Measurements from ENCODE around the gene TRAK1. TPM values are rescaled to one million over a fixed set of nuclear protein-coding genes. Genes with fewer than 3 reads are reported as not detected.

Gene TRAK1
- total and polyA plus RNA-seq, 10 donors, result 15.4 to 60.0 (median 47.8) TPM

- Histone ChIP-seq H3K27ac (no peak within 1 kb of the TSS), H3K9me3 (peaks cover 0 to 2% (median 0%) of the 10 kb centered on the region in 8 donors), H3K27me3 (replicated peaks in 1 of 7) (peaks cover 0 to 95% (median 52%) of the 10 kb centered on the region in 7 donors), H3K4me1 (peaks cover 11 to 31% (median 21%) of the 10 kb centered on the region in 6 donors), H3K4me3 (peak within 1 kb of the TSS in 1 of 8 donors; percentile 36), H3K36me3 (no peaks in the 10 kb centered on the region)
- intact Hi-C loops (cut with DNase I; ENCODE audit: low total_unique reads), result no loop called here
- WGBS, 5 donors, result 49 to 70% (median 64%) methylated on average over 6 to 16 of the region's 16 CpGs
- no peak for TF ChIP-seq POLR2A (IDR thresholded peaks at IDR 0.05)
- TF ChIP-seq POLR2AphosphoS5 (IDR thresholded peaks at IDR 0.05), result no peak
- TF ChIP-seq CTCF (IDR thresholded peaks at IDR 0.05 in 8 of 11, conservative IDR thresholded peaks at IDR 0.05 in 3 of 11), result no peak
- no peak for DNase-seq
These were observed 174.9 kb downstream of the TRAK1 start, which contains the start of gene CCK for GRCh38 chr3:42266085-42266484. CCK (minus strand) TSS chr3:42266185; CDS start chr3:42263630, 2,555 bp downstream.

GRCh38 chr3:42267878-42268277 lies 176.7 kb downstream of the TRAK1 start:
- Histone ChIP-seq H3K4me1 (peaks cover 11 to 30% (median 21%) of the 10 kb centered on the region in 6 donors), H3K36me3 (no peaks in the 10 kb centered on the region), H3K27ac (no peak overlapping the region), H3K4me3 (no peak overlapping the region), H3K9me3 (peaks cover 0 to 16% (median 2%) of the 10 kb centered on the region in 8 donors), H3K27me3 (replicated peaks in 1 of 7) (peaks cover 0 to 77% (median 40%) of the 10 kb centered on the region in 7 donors)
- TF ChIP-seq POLR2AphosphoS5 (IDR thresholded peaks at IDR 0.05), result no peak
- TF ChIP-seq POLR2A (IDR thresholded peaks at IDR 0.05), result no peak
- no peak for TF ChIP-seq CTCF (IDR thresholded peaks at IDR 0.05 in 8 of 11, conservative IDR thresholded peaks at IDR 0.05 in 3 of 11)
- WGBS, 5 donors, result 84 to 92% (median 87%) methylated on average over 6 of the region's 6 CpGs
- intact Hi-C loops (cut with DNase I; ENCODE audit: low total_unique reads), result no loop called here
- DNase-seq, result no peak

GRCh38 chr3:42269647-42270046 lies 178.5 kb downstream of the TRAK1 start:
- no peak overlapping the region for H3K27ac ChIP-seq
- peaks cover 0 to 60% (median 23%) of the 10 kb centered on the region in 7 donors for H3K27me3 ChIP-seq (replicated peaks in 1 of 7)
- peaks cover 0 to 16% (median 2%) of the 10 kb centered on the region in 8 donors for H3K9me3 ChIP-seq
- H3K4me3 ChIP-seq, result no peak overlapping the region
- intact Hi-C loops (cut with DNase I; ENCODE audit: low total_unique reads), result no loop called here
- WGBS, 5 donors, result 73 to 80% (median 79%) methylated on average over 7 of the region's 7 CpGs
- TF ChIP-seq CTCF (IDR thresholded peaks at IDR 0.05 in 8 of 11, conservative IDR thresholded peaks at IDR 0.05 in 3 of 11) (no peak), POLR2A (IDR thresholded peaks at IDR 0.05) (no peak), POLR2AphosphoS5 (IDR thresholded peaks at IDR 0.05) (no peak)
- H3K36me3 ChIP-seq, result no peaks in the 10 kb centered on the region
- H3K4me1 ChIP-seq, result peaks cover 0 to 12% (median 6%) of the 10 kb centered on the region in 6 donors
- no peak for DNase-seq

- DNase-seq, result no peak
- intact Hi-C loops (cut with DNase I; ENCODE audit: low total_unique reads), result no loop called here
- peaks cover 0 to 51% (median 14%) of the 10 kb centered on the region in 7 donors for H3K27me3 ChIP-seq (replicated peaks in 1 of 7)
- TF ChIP-seq CTCF (IDR thresholded peaks at IDR 0.05 in 8 of 11, conservative IDR thresholded peaks at IDR 0.05 in 3 of 11) (no peak), POLR2AphosphoS5 (IDR thresholded peaks at IDR 0.05) (no peak), POLR2A (IDR thresholded peaks at IDR 0.05) (no peak)
- H3K9me3 ChIP-seq, result peaks cover 0 to 16% (median 2%) of the 10 kb centered on the region in 8 donors
- H3K4me1 ChIP-seq, result peaks cover 0 to 3% (median 0%) of the 10 kb centered on the region in 6 donors
- H3K36me3 ChIP-seq, result no peaks in the 10 kb centered on the region
- no peak overlapping the region for H3K27ac ChIP-seq
- no peak overlapping the region for H3K4me3 ChIP-seq
- 74 to 92% (median 78%) methylated on average over 1 of the region's 1 CpG for WGBS, 5 donors
These were observed 179.4 kb downstream of the TRAK1 start for GRCh38 chr3:42270561-42270960.
